Measurements from ENCODE around the gene AKT3. TPM values are rescaled to one million over a fixed set of nuclear protein-coding genes. Genes with fewer than 3 reads are reported as not detected.

Gene AKT3
- total RNA-seq, 2 experiments from 2014 or later, result 80.4 to 88.5 TPM

GRCh38 chr1:243528459-243529121 is 321.5 kb downstream of the AKT3 start:
- Mint-ChIP-seq H3K4me1 (ENCODE audit: low read depth) (peaks cover 8% of the 10 kb centered on the region), H3K4me3 (no peak overlapping the region), H3K36me3 (ENCODE audit: low read depth) (peaks cover 52% of the 10 kb centered on the region), H3K27ac (peak overlapping the region; percentile 32), H3K9me3 (no peaks in the 10 kb centered on the region), H3K27me3 (no peaks in the 10 kb centered on the region)
- no peak overlapping the region for H3K4me3 ChIP-seq (ENCODE audit: low read length)
- DNase-seq (no peak), ATAC-seq (ENCODE audit: poor library complexity) (no peak)
- intact Hi-C loops (cut with DNase I, micrococcal nuclease), result no loop called here
- no peak overlapping the region for H3K27ac ChIP-seq (ENCODE audit: low read depth in 1 of 2, low read length in 2 of 2)
- no peaks in the 10 kb centered on the region for H3K27me3 ChIP-seq (ENCODE audit: control insufficient read depth in 1 of 2, insufficient read depth in 2 of 2, low read length in 2 of 2)
- ChIA-PET CTCF (no interaction called here), POLR2A (no interaction called here)
- H3K4me1 ChIP-seq (ENCODE audit: insufficient read depth, low read length), result no peaks in the 10 kb centered on the region
- TF ChIP-seq, protein P1, sequence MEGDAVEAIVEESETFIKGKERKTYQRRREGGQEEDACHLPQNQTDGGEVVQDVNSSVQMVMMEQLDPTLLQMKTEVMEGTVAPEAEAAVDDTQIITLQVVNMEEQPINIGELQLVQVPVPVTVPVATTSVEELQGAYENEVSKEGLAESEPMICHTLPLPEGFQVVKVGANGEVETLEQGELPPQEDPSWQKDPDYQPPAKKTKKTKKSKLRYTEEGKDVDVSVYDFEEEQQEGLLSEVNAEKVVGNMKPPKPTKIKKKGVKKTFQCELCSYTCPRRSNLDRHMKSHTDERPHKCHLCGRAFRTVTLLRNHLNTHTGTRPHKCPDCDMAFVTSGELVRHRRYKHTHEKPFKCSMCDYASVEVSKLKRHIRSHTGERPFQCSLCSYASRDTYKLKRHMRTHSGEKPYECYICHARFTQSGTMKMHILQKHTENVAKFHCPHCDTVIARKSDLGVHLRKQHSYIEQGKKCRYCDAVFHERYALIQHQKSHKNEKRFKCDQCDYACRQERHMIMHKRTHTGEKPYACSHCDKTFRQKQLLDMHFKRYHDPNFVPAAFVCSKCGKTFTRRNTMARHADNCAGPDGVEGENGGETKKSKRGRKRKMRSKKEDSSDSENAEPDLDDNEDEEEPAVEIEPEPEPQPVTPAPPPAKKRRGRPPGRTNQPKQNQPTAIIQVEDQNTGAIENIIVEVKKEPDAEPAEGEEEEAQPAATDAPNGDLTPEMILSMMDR (IDR thresholded peaks at IDR 0.05), result no peak
- H3K9me3 ChIP-seq (ENCODE audit: control insufficient read depth in 1 of 2, insufficient read depth in 1 of 2, low read length in 2 of 2), result no peaks in the 10 kb centered on the region
- H3K36me3 ChIP-seq (ENCODE audit: insufficient read depth, low read length), result peaks cover 5% of the 10 kb centered on the region

GRCh38 chr1:243526180-243526579 is 323.9 kb downstream of the AKT3 start:
- Histone ChIP-seq H3K9me3 (ENCODE audit: control insufficient read depth in 1 of 2, insufficient read depth in 1 of 2, low read length in 2 of 2) (no peaks in the 10 kb centered on the region), H3K4me3 (ENCODE audit: low read length) (no peak overlapping the region), H3K4me1 (ENCODE audit: insufficient read depth, low read length) (no peaks in the 10 kb centered on the region), H3K27ac (ENCODE audit: low read depth in 1 of 2, low read length in 2 of 2) (no peak overlapping the region), H3K27me3 (ENCODE audit: control insufficient read depth in 1 of 2, insufficient read depth in 2 of 2, low read length in 2 of 2) (no peaks in the 10 kb centered on the region), H3K36me3 (ENCODE audit: insufficient read depth, low read length) (peaks cover 7% of the 10 kb centered on the region)
- ATAC-seq (ENCODE audit: poor library complexity), result no peak
- intact Hi-C loops (cut with DNase I, micrococcal nuclease), result no loop called here
- POLR2A ChIA-PET, result no interaction called here
- Mint-ChIP-seq H3K27ac (no peak overlapping the region), H3K36me3 (ENCODE audit: low read depth) (peaks cover 51% of the 10 kb centered on the region), H3K4me1 (ENCODE audit: low read depth) (peaks cover 12% of the 10 kb centered on the region), H3K27me3 (no peaks in the 10 kb centered on the region), H3K4me3 (no peak overlapping the region), H3K9me3 (no peaks in the 10 kb centered on the region)
- TF ChIP-seq, protein P1 (IDR thresholded peaks at IDR 0.05), result no peak
- CTCF ChIA-PET, result interaction anchor here (0.6 to 0.7 kb wide), 2 partner anchors 13 to 1161 kb away, joined by 3 to 4 read pairs; no protein-coding TSS in a partner anchor
- DNase-seq, result no peak

DNA sequence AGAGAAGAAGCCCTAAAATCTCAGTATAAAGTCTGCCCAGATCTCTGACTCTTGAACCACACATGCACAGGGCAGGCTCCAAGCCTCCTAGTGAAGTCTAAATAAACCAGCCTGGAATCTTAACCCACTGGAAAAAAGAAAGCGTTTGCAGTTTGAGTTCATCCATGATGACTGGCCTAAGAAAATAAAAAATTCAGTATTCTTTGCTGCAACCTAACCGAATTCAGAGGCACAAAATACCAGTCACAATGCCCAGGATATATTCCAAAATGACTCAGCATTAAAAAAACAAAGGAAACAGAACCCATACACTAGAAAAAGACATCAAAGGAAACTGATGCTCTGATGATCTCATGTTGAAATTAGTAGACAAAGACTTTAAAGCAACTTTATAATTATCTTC is 325.0 kb downstream of the AKT3 start:
- ATAC-seq (ENCODE audit: poor library complexity) (no peak), DNase-seq (no peak)
- Histone ChIP-seq H3K4me3 (ENCODE audit: low read length) (no peak overlapping the region), H3K4me1 (ENCODE audit: insufficient read depth, low read length) (no peaks in the 10 kb centered on the region), H3K27me3 (ENCODE audit: control insufficient read depth in 1 of 2, insufficient read depth in 2 of 2, low read length in 2 of 2) (no peaks in the 10 kb centered on the region), H3K9me3 (ENCODE audit: control insufficient read depth in 1 of 2, insufficient read depth in 1 of 2, low read length in 2 of 2) (no peaks in the 10 kb centered on the region), H3K36me3 (ENCODE audit: insufficient read depth, low read length) (peaks cover 10% of the 10 kb centered on the region), H3K27ac (ENCODE audit: low read depth in 1 of 2, low read length in 2 of 2) (no peak overlapping the region)
- Mint-ChIP-seq H3K27ac (no peak overlapping the region), H3K9me3 (no peaks in the 10 kb centered on the region), H3K4me1 (ENCODE audit: low read depth) (peaks cover 12% of the 10 kb centered on the region), H3K4me3 (no peak overlapping the region), H3K27me3 (no peaks in the 10 kb centered on the region), H3K36me3 (ENCODE audit: low read depth) (peaks cover 51% of the 10 kb centered on the region)
- intact Hi-C loops (cut with DNase I, micrococcal nuclease), result no loop called here
- ChIA-PET POLR2A (no interaction called here), CTCF (no interaction called here)
- TF ChIP-seq, protein P1 (IDR thresholded peaks at IDR 0.05), result no peak
